Smooth muscle cell (in vitro differentiated cells): Measurements from ENCODE around the gene ZMAT5. TPM values are rescaled to one million over a fixed set of nuclear protein-coding genes. Genes with fewer than 3 reads are reported as not detected.

Source experiments
- DNase-seq: peaks from one replicate; lab custom pipeline; 2025; ENCODE audit not compliant: unreplicated experiment; lab: John Stamatoyannopoulos, UW
- H2AFZ ChIP-seq: fragments of 200-600 bp; sonication (generic); 2 replicates; pipeline ENCODE4 v1.6.0; 2016; ENCODE audit warnings: antibody characterized with exemption, low read depth, mild to moderate bottlenecking
- H3F3A ChIP-seq: fragments of 200-600 bp; sonication (generic); 2 replicates; pipeline ENCODE4 v1.6.0; 2017; ENCODE audit warnings: antibody characterized with exemption, low read depth
- H3K27ac ChIP-seq: fragments of 200-600 bp; sonication (generic); 2 replicates; pipeline ENCODE4 v1.5.1; 2016; ENCODE audit warnings: low read depth, mild to moderate bottlenecking
- H3K27me3 ChIP-seq: fragments of 200-600 bp; sonication (generic); 2 replicates; pipeline ENCODE4 v1.6.1; 2016; ENCODE audit warnings: low read depth, mild to moderate bottlenecking
- H3K36me3 ChIP-seq: fragments of 200-600 bp; sonication (generic); 2 replicates; pipeline ENCODE4 v1.5.1; 2016; ENCODE audit warnings: low read depth
- H3K4me1 ChIP-seq: fragments of 200-600 bp; sonication (generic); 2 replicates; pipeline ENCODE4 v1.5.1; 2016; ENCODE audit warnings: low read depth
- H3K4me2 ChIP-seq: fragments of 200-600 bp; sonication (generic); 2 replicates; pipeline ENCODE4 v1.6.0; 2016; ENCODE audit warnings: mild to moderate bottlenecking
- H3K4me3 ChIP-seq: fragments of 200-600 bp; sonication (generic); 2 replicates; pipeline ENCODE4 v1.5.1; 2016; ENCODE audit warnings: mild to moderate bottlenecking
- H3K79me2 ChIP-seq: fragments of 200-600 bp; sonication (generic); 2 replicates; pipeline ENCODE4 v1.6.0; 2016; ENCODE audit warnings: low read depth, mild to moderate bottlenecking
- H3K9ac ChIP-seq: fragments of 200-600 bp; sonication (generic); 2 replicates; pipeline ENCODE4 v1.6.0; 2016; ENCODE audit warnings: low read depth
- H3K9me3 ChIP-seq: fragments of 200-600 bp; sonication (generic); replicated peaks from 2 replicates; pipeline ENCODE4 v1.5.1; 2016; ENCODE audit warnings: low read depth
- H4K20me1 ChIP-seq: fragments of 200-600 bp; sonication (generic); 2 replicates; pipeline ENCODE4 v1.6.0; 2016; ENCODE audit warnings: low read depth
- CTCF ChIP-seq: fragments of 200-600 bp; sonication (generic); IDR thresholded peaks from 2 replicates; pipeline ENCODE4 v1.5.1; 2017; ENCODE audit warnings: borderline replicate concordance, mild to moderate bottlenecking, antibody characterized with exemption; ENCODE audit not compliant: insufficient read depth, poor library complexity, severe bottlenecking
- WGBS: methylation state at CpG from one replicate; pipeline ENCODE4 v1.1.7; 2016; ENCODE audit warnings: low lambda C conversion rate; 5-methylcytosine and 5-hydroxymethylcytosine counted together
- polyA plus RNA-seq: library from polyadenylated mRNA; unstranded; fragments of >200 nt; fragmentation: Nextera tagmentation; extraction: Ambion mirVana; gene quantifications from 2 replicates; pipeline ENCODE4 v1.2.1, GENCODE V29; 2016
- total RNA-seq: library from RNA; depleted of rRNA; stranded (reverse); fragments of >200 nt; gene quantifications from 2 replicates; pipeline ENCODE4 v1.2.3, GENCODE V29; 2014

Gene ZMAT5
- total and polyA plus RNA-seq, 2 experiments from 2014 or later = 26.0 to 57.8 TPM

GRCh38 chr22:29704528-29705285 lies 62.1 kb downstream of the ZMAT5 start:
- Histone ChIP-seq H3K4me1 (peaks cover 36% of the 10 kb centered on the region), H3K4me2 (no peak overlapping the region), H3K4me3 (no peak overlapping the region), H3K9ac (no peak overlapping the region), H4K20me1 (no peaks in the 10 kb centered on the region), H3F3A (no peaks in the 10 kb centered on the region), H3K36me3 (no peaks in the 10 kb centered on the region), H3K27me3 (peaks cover 48% of the 10 kb centered on the region), H3K27ac (no peak overlapping the region), H2AFZ (no peak overlapping the region), H3K9me3 (no peaks in the 10 kb centered on the region), H3K79me2 (no peaks in the 10 kb centered on the region)
- TF ChIP-seq CTCF = no peak
- 56% methylated on average over 12 of the region's 14 CpGs for WGBS
- DNase-seq = no peak

GRCh38 chr22:29703569-29704195 lies 63.1 kb downstream of the ZMAT5 start:
- Histone ChIP-seq H3K79me2 (no peaks in the 10 kb centered on the region), H4K20me1 (no peaks in the 10 kb centered on the region), H3K4me2 (no peak overlapping the region), H3K27ac (no peak overlapping the region), H3K9ac (no peak overlapping the region), H3K4me1 (peaks cover 36% of the 10 kb centered on the region), H3K36me3 (no peaks in the 10 kb centered on the region), H3F3A (no peaks in the 10 kb centered on the region), H3K9me3 (no peaks in the 10 kb centered on the region), H3K27me3 (peaks cover 48% of the 10 kb centered on the region), H2AFZ (no peak overlapping the region), H3K4me3 (no peak overlapping the region)
- WGBS = 50% methylated on average over 7 of the region's 7 CpGs
- no peak for DNase-seq
- no peak for TF ChIP-seq CTCF

- Histone ChIP-seq H3K4me2 (no peak overlapping the region), H3K4me1 (peaks cover 36% of the 10 kb centered on the region), H3F3A (no peaks in the 10 kb centered on the region), H3K4me3 (no peak overlapping the region), H3K27me3 (peaks cover 48% of the 10 kb centered on the region), H3K36me3 (no peaks in the 10 kb centered on the region), H2AFZ (no peak overlapping the region), H4K20me1 (no peaks in the 10 kb centered on the region), H3K9me3 (no peaks in the 10 kb centered on the region), H3K9ac (no peak overlapping the region), H3K27ac (no peak overlapping the region), H3K79me2 (no peaks in the 10 kb centered on the region)
- TF ChIP-seq CTCF = no peak
- WGBS = 48% methylated on average over 19 of the region's 19 CpGs
- DNase-seq = no peak
Observed at GRCh38 chr22:29702931-29703501, 63.8 kb downstream of the ZMAT5 start.
